B cell (primary cell): Measurements from ENCODE around the gene CARMIL1. TPM values are rescaled to one million over a fixed set of nuclear protein-coding genes. Genes with fewer than 3 reads are reported as not detected.

ENCODE experiments used
- ATAC-seq: fragments of 200-7000 bp; cut with Tn5 transposase; one replicate; pipeline ENCODE4 v1.10.0; 2021; ENCODE audit warnings: low read depth, mild to moderate bottlenecking, moderate number of reproducible peaks, moderate library complexity
- CTCF ChIA-PET: fragments of 350-600 bp; sonication (Branson Sonifier 250); formaldehyde crosslinking; loops from one replicate; lab custom pipeline; 2021; ENCODE audit warnings: antibody characterized with exemption, inconsistent platforms; lab: Charles Lee
- POLR2A ChIA-PET: fragments of 350-600 bp; sonication (Branson Sonifier 250); formaldehyde crosslinking; loops from one replicate; lab custom pipeline; 2021; ENCODE audit warnings: antibody characterized with exemption; lab: Charles Lee
- DNase-seq: peaks from one replicate; pipeline ENCODE4 v3.0.0; 2013
- H2AFZ ChIP-seq: 2 replicates; pipeline ENCODE4 v1.6.1; 2012; ENCODE audit warnings: mild to moderate bottlenecking, low read depth, low read length; ENCODE audit not compliant: insufficient read depth, poor library complexity, severe bottlenecking
- H3K27ac ChIP-seq, 2 donors: 1 replicate in 1 of 2; 2 replicates in 1 of 2; pipeline ENCODE4 v1.5.1; 2012 to 2013; ENCODE audit warnings: low read length in 2 of 2, mild to moderate bottlenecking in 2 of 2, moderate library complexity in 1 of 2
- H3K27me3 ChIP-seq, 4 experiments: fragments of 200-600 bp in 1 of 4; sonication (generic) in 1 of 4; replicated peaks in 1 of 4; 1 replicate in 2 of 4; 2 replicates in 2 of 4; pipeline versions ENCODE4 v1.6.1 to v1.7.0; 2013 to 2016; ENCODE audit warnings: low read length in 3 of 4, mild to moderate bottlenecking in 2 of 4, mixed read lengths in 1 of 4, moderate library complexity in 1 of 4; ENCODE audit not compliant: insufficient read depth in 4 of 4, control insufficient read depth in 3 of 4; ENCODE audit errors: control extremely low read depth in 1 of 4
- H3K36me3 ChIP-seq, 2 experiments: replicated peaks in 1 of 2; 1 replicate in 1 of 2; 2 replicates in 1 of 2; pipeline versions ENCODE4 v1.6.1 to v1.7.1; 2013; ENCODE audit warnings: low read length in 1 of 2; ENCODE audit not compliant: insufficient read depth in 2 of 2, control insufficient read depth in 1 of 2; ENCODE audit errors: control extremely low read depth in 1 of 2, extremely low read depth in 1 of 2
- H3K4me1 ChIP-seq, 2 donors: fragments of 200-600 bp in 1 of 2; sonication (generic) in 1 of 2; 1 replicate in 1 of 2; 2 replicates in 1 of 2; pipeline versions ENCODE4 v1.5.1 to v1.6.1; 2013 to 2017; ENCODE audit warnings: low read length in 2 of 2; ENCODE audit not compliant: control insufficient read depth in 2 of 2, insufficient read depth in 2 of 2
- H3K4me2 ChIP-seq: replicated peaks from 2 replicates; pipeline ENCODE3; 2012; ENCODE audit warnings: mild to moderate bottlenecking, low read depth, low read length; ENCODE audit not compliant: poor library complexity, severe bottlenecking
- H3K4me3 ChIP-seq, 5 experiments: fragments of 200-600 bp in 1 of 5; sonication (generic) in 1 of 5; 1 replicate in 3 of 5; 2 replicates in 2 of 5; pipeline versions ENCODE4 v1.5.1 to v1.7.0; 2011 to 2016; ENCODE audit warnings: low read length in 4 of 5, mild to moderate bottlenecking in 4 of 5, low read depth in 2 of 5, control low read depth in 1 of 5, moderate library complexity in 1 of 5; ENCODE audit not compliant: insufficient read depth in 1 of 5; ENCODE audit errors: control extremely low read depth in 1 of 5, extremely low read depth in 1 of 5
- H3K79me2 ChIP-seq: fragments of 200-600 bp; sonication (generic); one replicate; pipeline ENCODE4 v1.6.0; 2016; ENCODE audit warnings: low read length; ENCODE audit not compliant: control insufficient read depth, insufficient read depth
- H3K9ac ChIP-seq: fragments of 200-600 bp; sonication (generic); 2 replicates; pipeline ENCODE4 v1.6.1; 2017; ENCODE audit warnings: mild to moderate bottlenecking, low read length, moderate library complexity
- H3K9me3 ChIP-seq, 3 donors: one replicate each; pipeline versions ENCODE4 v1.6.1 to v1.7.1; 2013; ENCODE audit warnings: low read length in 2 of 3; ENCODE audit not compliant: control insufficient read depth in 2 of 3, insufficient read depth in 1 of 3; ENCODE audit errors: control extremely low read depth in 1 of 3
- H4K20me1 ChIP-seq: 2 replicates; pipeline ENCODE4 v1.6.0; 2012; ENCODE audit warnings: mild to moderate bottlenecking, low read length; ENCODE audit not compliant: insufficient read depth, control insufficient read depth, poor library complexity, severe bottlenecking
- H3K27ac Mint-ChIP-seq: one replicate; pipeline ENCODE4 v1.8.0; 2021; ENCODE audit warnings: mixed read lengths
- H3K27me3 Mint-ChIP-seq: one replicate; pipeline ENCODE4 v1.8.0; 2021; ENCODE audit warnings: mixed read lengths
- H3K4me1 Mint-ChIP-seq: one replicate; pipeline ENCODE4 v1.8.0; 2021; ENCODE audit warnings: mixed read lengths
- H3K4me3 Mint-ChIP-seq: one replicate; pipeline ENCODE4 v1.8.0; 2021; ENCODE audit warnings: mixed read lengths
- H3K9me3 Mint-ChIP-seq: one replicate; pipeline ENCODE4 v1.8.0; 2022; ENCODE audit warnings: mixed read lengths; ENCODE audit not compliant: insufficient read depth
- EZH2 ChIP-seq: IDR thresholded peaks from 2 replicates; pipeline ENCODE4 v1.6.1; 2012; ENCODE audit warnings: borderline replicate concordance, low read depth, mild to moderate bottlenecking, moderate library complexity, low read length; ENCODE audit not compliant: insufficient read depth, poor library complexity, severe bottlenecking
- WGBS: methylation state at CpG from one replicate; pipeline ENCODE4 v1.1.5; 2013; ENCODE audit warnings: missing lambda C conversion rate; ENCODE audit not compliant: insufficient coverage; 5-methylcytosine and 5-hydroxymethylcytosine counted together
- intact Hi-C: fragments of 100-400 bp; cut with micrococcal nuclease; formaldehyde crosslinking; loops from one replicate; pipeline ENCODE4 v1.10.0; 2022
- polyA plus RNA-seq: library from polyadenylated mRNA; depleted of rRNA; stranded (reverse); fragments of >200 nt; gene quantifications from 2 replicates; pipeline ENCODE4 v1.2.3, GENCODE V29; 2012
- total RNA-seq, 2 donors: library from RNA; stranded (reverse); fragments of 120-200 nt in 1 of 2; gene quantifications; 1 replicate in 1 of 2; 2 replicates in 1 of 2; pipeline versions ENCODE4 v1.2.3 to v1.2.4, GENCODE V29; 2013 to 2022
- TF ChIP-seq, protein P1 (sequence below): fragments of 200-600 bp; IDR thresholded peaks from one replicate; pipeline ENCODE4 v1.8.0; 2022; ENCODE audit warnings: antibody characterized with exemption, mild to moderate bottlenecking

Gene CARMIL1
- total and polyA plus RNA-seq, 2 donors (not counting 1 experiment from before 2014, with no cell fraction given), result 7.5 to 11.0 TPM

DNA sequence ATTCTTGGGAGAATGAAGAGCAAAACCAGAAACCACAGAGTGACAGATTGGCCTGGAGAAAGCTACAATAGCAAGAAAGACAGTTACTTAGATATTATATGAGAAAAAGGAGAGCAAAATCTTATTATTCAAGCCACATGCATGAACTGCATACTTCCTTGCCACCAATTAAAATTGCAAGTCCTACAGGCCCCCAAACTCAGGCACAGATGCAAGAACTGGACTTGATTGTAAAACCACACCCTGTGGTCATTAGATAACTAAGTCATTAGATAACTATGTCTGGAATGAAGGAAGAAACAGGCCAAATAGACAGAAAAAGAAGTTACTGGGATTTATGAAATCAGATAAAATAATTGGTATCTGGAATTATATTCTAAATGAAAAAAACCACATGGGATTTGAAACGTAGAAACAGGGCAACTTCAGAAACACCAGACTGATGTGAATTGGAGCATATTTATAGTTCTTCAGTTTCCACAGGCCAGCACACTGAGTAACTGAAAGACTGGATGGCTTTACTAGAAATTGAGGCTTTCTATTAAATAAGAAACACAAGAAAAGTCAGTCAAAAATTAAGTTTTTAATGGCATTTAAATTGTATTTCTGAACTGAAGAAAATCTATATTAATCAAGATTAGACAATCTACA, 49.4 kb upstream of the CARMIL1 start:
- Histone ChIP-seq H4K20me1 (no peaks in the 10 kb centered on the region), H3K79me2 (no peaks in the 10 kb centered on the region), H3K4me2 (no peak overlapping the region), H3K9ac (no peak overlapping the region), H3K9me3 (no peaks in the 10 kb centered on the region), H3K36me3 (no peaks in the 10 kb centered on the region), H3K27me3 (no peaks in the 10 kb centered on the region), H3K4me1 (no peaks in the 10 kb centered on the region), H3K27ac (no peak overlapping the region), H2AFZ (no peak overlapping the region), H3K4me3 (no peak overlapping the region)
- Mint-ChIP-seq H3K27ac (no peak overlapping the region), H3K9me3 (no peaks in the 10 kb centered on the region), H3K4me3 (no peak overlapping the region), H3K27me3 (peaks cover 5% of the 10 kb centered on the region), H3K4me1 (no peaks in the 10 kb centered on the region)
- POLR2A ChIA-PET, result no interaction called here
- intact Hi-C loops, result loop anchor here (10.0 kb wide), 1 partner anchor 715 kb away; no protein-coding TSS in a partner anchor
- no CpG with 5 or more reads among the region's 1 CpG for WGBS
- DNase-seq (no peak), ATAC-seq (no peak)
- CTCF ChIA-PET, result no interaction called here
- no peak for TF ChIP-seq EZH2
- TF ChIP-seq, protein P1, sequence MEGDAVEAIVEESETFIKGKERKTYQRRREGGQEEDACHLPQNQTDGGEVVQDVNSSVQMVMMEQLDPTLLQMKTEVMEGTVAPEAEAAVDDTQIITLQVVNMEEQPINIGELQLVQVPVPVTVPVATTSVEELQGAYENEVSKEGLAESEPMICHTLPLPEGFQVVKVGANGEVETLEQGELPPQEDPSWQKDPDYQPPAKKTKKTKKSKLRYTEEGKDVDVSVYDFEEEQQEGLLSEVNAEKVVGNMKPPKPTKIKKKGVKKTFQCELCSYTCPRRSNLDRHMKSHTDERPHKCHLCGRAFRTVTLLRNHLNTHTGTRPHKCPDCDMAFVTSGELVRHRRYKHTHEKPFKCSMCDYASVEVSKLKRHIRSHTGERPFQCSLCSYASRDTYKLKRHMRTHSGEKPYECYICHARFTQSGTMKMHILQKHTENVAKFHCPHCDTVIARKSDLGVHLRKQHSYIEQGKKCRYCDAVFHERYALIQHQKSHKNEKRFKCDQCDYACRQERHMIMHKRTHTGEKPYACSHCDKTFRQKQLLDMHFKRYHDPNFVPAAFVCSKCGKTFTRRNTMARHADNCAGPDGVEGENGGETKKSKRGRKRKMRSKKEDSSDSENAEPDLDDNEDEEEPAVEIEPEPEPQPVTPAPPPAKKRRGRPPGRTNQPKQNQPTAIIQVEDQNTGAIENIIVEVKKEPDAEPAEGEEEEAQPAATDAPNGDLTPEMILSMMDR, result no peak

DNA sequence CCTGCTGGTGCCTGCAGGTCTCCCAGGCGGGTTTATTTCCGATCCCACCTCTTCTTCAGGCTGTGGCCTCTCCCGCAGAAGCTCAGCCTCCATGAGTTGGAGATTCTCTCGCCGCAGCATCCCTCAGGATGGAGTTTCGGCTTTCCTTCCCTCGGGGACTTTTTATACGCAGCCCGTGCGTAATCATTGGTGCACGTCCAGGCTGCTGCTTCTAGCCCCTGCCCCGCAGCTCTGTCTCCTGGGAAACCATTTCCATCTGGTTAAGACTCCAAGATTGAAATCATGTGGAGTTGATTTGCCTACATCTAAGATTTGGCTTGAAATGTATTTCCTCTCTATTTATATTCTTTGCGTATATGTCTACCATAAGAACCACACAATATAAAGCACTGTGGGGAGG, 46.7 kb upstream of the CARMIL1 start:
- Histone ChIP-seq H3K79me2 (no peaks in the 10 kb centered on the region), H3K4me2 (no peak overlapping the region), H2AFZ (no peak overlapping the region), H3K36me3 (no peaks in the 10 kb centered on the region), H4K20me1 (no peaks in the 10 kb centered on the region), H3K27me3 (no peaks in the 10 kb centered on the region), H3K9ac (no peak overlapping the region), H3K9me3 (no peaks in the 10 kb centered on the region), H3K4me3 (no peak overlapping the region), H3K4me1 (no peaks in the 10 kb centered on the region), H3K27ac (no peak overlapping the region)
- ChIA-PET CTCF (interaction anchor here (1.0 to 1.2 kb wide), 3 partner anchors 10 to 324 kb away, joined by 3 to 4 read pairs (median 3); no protein-coding TSS in a partner anchor), POLR2A (no interaction called here)
- DNase-seq (no peak), ATAC-seq (no peak)
- WGBS, result 96% methylated on average over 11 of the region's 13 CpGs
- TF ChIP-seq EZH2, result no peak
- TF ChIP-seq, protein P1, result no peak
- H3K27ac Mint-ChIP-seq, result no peak overlapping the region
- no peaks in the 10 kb centered on the region for H3K9me3 Mint-ChIP-seq
- no peaks in the 10 kb centered on the region for H3K4me1 Mint-ChIP-seq
- H3K4me3 Mint-ChIP-seq, result no peak overlapping the region
- intact Hi-C loops, result no loop called here
- no peaks in the 10 kb centered on the region for H3K27me3 Mint-ChIP-seq
